Loucy (cell line): ENCODE data around the gene TNFAIP3.

Experiments
- H2AFZ ChIP-seq: fragments of 200-600 bp; sonication (generic); 2 replicates; pipeline ENCODE4 v1.6.0; 2016; ENCODE audit warnings: antibody characterized with exemption, mild to moderate bottlenecking, low read length, moderate library complexity
- H3F3A ChIP-seq: fragments of 200-600 bp; 2 replicates; pipeline ENCODE4 v1.6.0; 2016; ENCODE audit warnings: antibody characterized with exemption, low read depth, mild to moderate bottlenecking
- H3K27me3 ChIP-seq: fragments of 200-600 bp; sonication (generic); 2 replicates; pipeline ENCODE4 v1.6.1; 2014; ENCODE audit warnings: low read length, mild to moderate bottlenecking; ENCODE audit not compliant: insufficient read depth, poor library complexity, severe bottlenecking
- H3K36me3 ChIP-seq: fragments of 200-600 bp; sonication (generic); 2 replicates; pipeline ENCODE4 v1.6.1; 2016; ENCODE audit warnings: low read length; ENCODE audit not compliant: insufficient read depth
- H3K4me1 ChIP-seq: fragments of 200-600 bp; sonication (generic); 2 replicates; pipeline ENCODE4 v1.5.1; 2014; ENCODE audit warnings: low read length, mild to moderate bottlenecking; ENCODE audit not compliant: insufficient read depth, poor library complexity, severe bottlenecking
- H3K4me2 ChIP-seq: fragments of 200-600 bp; sonication (generic); 2 replicates; pipeline ENCODE4 v1.6.0; 2014; ENCODE audit warnings: antibody characterized with exemption, low read length, low read depth, mild to moderate bottlenecking; ENCODE audit not compliant: poor library complexity, severe bottlenecking
- H3K4me3 ChIP-seq: fragments of 200-600 bp; sonication (generic); 2 replicates; pipeline ENCODE4 v1.5.1; 2014; ENCODE audit warnings: low read length, mild to moderate bottlenecking, mixed read lengths; ENCODE audit not compliant: poor library complexity, severe bottlenecking
- H3K79me2 ChIP-seq: fragments of 200-600 bp; sonication (generic); 2 replicates; pipeline ENCODE4 v1.6.1; 2014; ENCODE audit warnings: low read length; ENCODE audit not compliant: insufficient read depth
- H3K9ac ChIP-seq: fragments of 200-600 bp; sonication (generic); 2 replicates; pipeline ENCODE4 v1.6.0; 2014; ENCODE audit warnings: mild to moderate bottlenecking, low read depth, low read length, moderate library complexity; ENCODE audit not compliant: poor library complexity, severe bottlenecking
- H3K9me2 ChIP-seq: fragments of 200-600 bp; sonication (generic); replicated peaks from 2 replicates; pipeline ENCODE4 v1.6.1; 2016; ENCODE audit warnings: low read depth, low read length, mixed read lengths
- H3K9me3 ChIP-seq: fragments of 200-600 bp; sonication (generic); 2 replicates; pipeline ENCODE4 v1.6.1; 2014; ENCODE audit warnings: mild to moderate bottlenecking, antibody characterized with exemption, low read length, low read depth; ENCODE audit not compliant: insufficient read depth
- H4K20me1 ChIP-seq: fragments of 200-600 bp; sonication (generic); 2 replicates; pipeline ENCODE4 v1.6.0; 2014; ENCODE audit warnings: antibody characterized with exemption, low read length, mild to moderate bottlenecking; ENCODE audit not compliant: insufficient read depth, poor library complexity, severe bottlenecking
- CTCF ChIP-seq: fragments of 200-600 bp; sonication (generic); conservative IDR thresholded peaks from 2 replicates; pipeline ENCODE4 v1.5.1; 2014; ENCODE audit warnings: mild to moderate bottlenecking, antibody characterized with exemption, low read length
- EZH2phosphoT487 ChIP-seq: fragments of 200-600 bp; IDR thresholded peaks from 2 replicates; pipeline ENCODE4 v1.6.1; 2018; ENCODE audit warnings: antibody characterized with exemption, mild to moderate bottlenecking, moderate library complexity, borderline replicate concordance

The TNFAIP3 gene

GRCh38 chr6:137880746-137881521, 13.9 kb downstream of the TNFAIP3 start:
- H3K79me2 ChIP-seq, result peaks cover 23% of the 10 kb centered on the region; the same call in 1 of the 2 replicates
- TF ChIP-seq CTCF (no peak), EZH2phosphoT487 (no peak)
- peaks cover 6% of the 10 kb centered on the region for H4K20me1 ChIP-seq

DNA sequence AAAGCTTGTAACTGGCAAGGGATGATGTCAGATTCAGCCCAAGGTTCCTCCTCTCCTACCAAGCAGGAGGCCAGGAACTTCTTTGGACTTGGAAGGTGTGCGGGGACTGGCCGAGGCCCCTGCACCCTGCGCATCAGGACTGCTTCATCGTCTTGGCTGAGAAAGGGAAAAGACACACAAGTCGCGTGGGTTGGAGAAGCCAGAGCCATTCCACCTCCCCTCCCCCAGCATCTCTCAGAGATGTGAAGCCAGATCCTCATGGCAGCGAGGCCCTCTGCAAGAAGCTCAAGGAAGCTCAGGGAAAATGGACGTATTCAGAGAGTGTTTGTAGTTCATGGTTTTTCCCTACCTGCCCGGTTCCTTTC, 14.4 kb downstream of the TNFAIP3 start:
- H3K9me2 ChIP-seq, result no peaks in the 10 kb centered on the region
- H2AFZ ChIP-seq, result no peak overlapping the region
- H3K4me2 ChIP-seq, result peak overlapping the region; percentile 51
- H3K9me3 ChIP-seq, result peaks cover 3% of the 10 kb centered on the region; the same call in 1 of the 2 replicates
- H3K27me3 ChIP-seq, result no peaks in the 10 kb centered on the region
- peaks cover 44% of the 10 kb centered on the region for H3K4me1 ChIP-seq
- peaks cover 20% of the 10 kb centered on the region; the same call in 1 of the 2 replicates for H3K79me2 ChIP-seq
- TF ChIP-seq EZH2phosphoT487 (no peak), CTCF (no peak)
- H3K36me3 ChIP-seq, result peaks cover 61% of the 10 kb centered on the region
- H3K9ac ChIP-seq, result no peak overlapping the region
- H3F3A ChIP-seq, result peaks cover 7% of the 10 kb centered on the region; the same call in 1 of the 2 replicates
- H3K4me3 ChIP-seq, result no peak overlapping the region
- peaks cover 6% of the 10 kb centered on the region for H4K20me1 ChIP-seq

More at GRCh38 chr6:137880746-137881521, 13.9 kb downstream of the TNFAIP3 start:
- Histone ChIP-seq H3K27me3 (no peaks in the 10 kb centered on the region), H3K4me3 (no peak overlapping the region), H2AFZ (no peak overlapping the region), H3K4me2 (peak overlapping the region; percentile 51), H3F3A (peaks cover 7% of the 10 kb centered on the region; the same call in 1 of the 2 replicates), H3K9me3 (no peaks in the 10 kb centered on the region), H3K4me1 (peaks cover 44% of the 10 kb centered on the region), H3K36me3 (peaks cover 65% of the 10 kb centered on the region), H3K9ac (no peak overlapping the region), H3K9me2 (no peaks in the 10 kb centered on the region)

- Histone ChIP-seq H3K27me3 (no peaks in the 10 kb centered on the region), H3K4me1 (peaks cover 44% of the 10 kb centered on the region), H3K79me2 (peaks cover 12% of the 10 kb centered on the region; the same call in 1 of the 2 replicates), H3K9ac (peak overlapping the region; percentile 64), H4K20me1 (peaks cover under 1% of the 10 kb centered on the region), H3K4me2 (peak overlapping the region; percentile 51), H2AFZ (no peak overlapping the region), H3K36me3 (peaks cover 52% of the 10 kb centered on the region), H3F3A (peaks cover 7% of the 10 kb centered on the region; the same call in 1 of the 2 replicates), H3K9me2 (no peaks in the 10 kb centered on the region), H3K4me3 (peak overlapping the region; percentile 46), H3K9me3 (peaks cover 3% of the 10 kb centered on the region; the same call in 1 of the 2 replicates)
- TF ChIP-seq CTCF, result no peak
- no peak for TF ChIP-seq EZH2phosphoT487
Observed at GRCh38 chr6:137882225-137882961, 15.3 kb downstream of the TNFAIP3 start.
